Left ventricle myocardium superior (tissue), 1 donor: ENCODE results near the gene HIVEP1. TPM values are rescaled to one million over a fixed set of nuclear protein-coding genes. Genes with fewer than 3 reads are reported as not detected.

ENCODE experiments used
- ATAC-seq: fragments of 200-7000 bp; cut with Tn5 transposase; one replicate; pipeline ENCODE4 v1.9.1; 2020; ENCODE audit warnings: mild to moderate bottlenecking, moderate library complexity
- DNase-seq: peaks from one replicate; pipeline ENCODE4 v3.0.0-alpha.2; 2020
- intact Hi-C: fragments of 100-400 bp; cut with micrococcal nuclease; formaldehyde crosslinking; loops from one replicate; pipeline ENCODE4 v1.11.0; 2022
- total RNA-seq: library from RNA; stranded (reverse); fragmentation: NEBNext Ultra II Directional; extraction: Animal tissue kit (Norgen Biotek cat#: 25700); gene quantifications from one replicate; pipeline ENCODE4 v1.2.1, GENCODE V29; 2021
- donor health status: DM: no; HTN: yes; CAD: no; lungs with severe emphysema.

Gene HIVEP1
- total RNA-seq, 1 donor from 2014 or later: 13.4 TPM

DNA sequence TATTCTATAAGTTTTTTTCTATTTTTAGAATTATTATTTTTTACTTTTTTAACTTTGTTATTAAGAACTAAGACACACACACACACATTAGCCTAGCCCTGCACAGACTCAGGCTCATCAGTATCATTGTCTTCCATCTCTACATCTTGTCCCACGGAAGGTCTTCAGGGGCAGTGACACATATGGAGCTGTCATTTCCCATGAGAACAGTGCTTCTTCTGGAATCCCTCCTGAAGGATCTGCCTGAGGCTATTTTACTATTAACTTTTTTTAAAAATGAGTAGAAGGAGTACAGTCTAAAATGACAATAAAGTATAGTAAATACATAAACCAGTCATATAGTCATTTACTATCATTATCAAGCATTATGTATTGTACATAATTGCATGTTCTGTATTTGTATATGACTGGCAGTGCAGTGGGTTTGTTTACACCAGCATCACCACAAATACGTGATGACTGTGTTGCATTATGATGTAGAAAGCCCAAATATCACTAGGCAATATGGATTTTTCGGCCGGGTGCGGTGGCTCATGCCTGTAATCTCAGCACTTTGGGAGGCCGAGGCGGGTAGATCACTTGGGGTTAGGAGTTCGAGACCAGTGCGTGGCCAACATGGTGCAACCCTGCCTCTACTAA, 57.9 kb downstream of the HIVEP1 start:
- DNase-seq (no peak), ATAC-seq (no peak)
- intact Hi-C loops: no loop called here

DNA sequence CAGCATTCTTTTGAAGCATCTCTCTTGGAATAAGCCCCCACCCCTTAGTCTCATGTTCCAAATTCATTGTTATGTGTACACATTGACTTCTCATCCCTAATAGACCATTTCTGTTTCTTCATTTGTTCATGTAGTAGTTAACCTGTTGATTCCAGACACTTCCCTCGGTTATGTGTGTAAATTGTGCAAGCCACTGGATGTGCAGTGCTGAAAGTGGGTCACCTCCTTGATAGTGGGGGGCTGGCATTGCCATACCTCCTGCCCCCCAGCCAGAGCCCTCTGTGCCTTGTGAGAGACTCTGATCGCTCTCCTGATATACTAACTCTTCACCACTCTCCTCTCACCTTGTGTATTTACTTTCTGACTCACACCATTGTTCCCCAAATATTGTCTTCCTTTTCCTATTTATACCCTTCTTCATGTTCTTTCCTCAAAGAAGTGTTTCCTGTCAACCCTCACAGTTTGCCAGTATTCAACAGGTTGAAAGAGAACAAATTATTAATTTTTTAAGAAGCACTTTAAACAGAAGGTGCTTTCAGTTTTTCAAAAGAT, 59.0 kb downstream of the HIVEP1 start:
- intact Hi-C loops: no loop called here
- no peak for ATAC-seq
- DNase-seq: no peak

DNA sequence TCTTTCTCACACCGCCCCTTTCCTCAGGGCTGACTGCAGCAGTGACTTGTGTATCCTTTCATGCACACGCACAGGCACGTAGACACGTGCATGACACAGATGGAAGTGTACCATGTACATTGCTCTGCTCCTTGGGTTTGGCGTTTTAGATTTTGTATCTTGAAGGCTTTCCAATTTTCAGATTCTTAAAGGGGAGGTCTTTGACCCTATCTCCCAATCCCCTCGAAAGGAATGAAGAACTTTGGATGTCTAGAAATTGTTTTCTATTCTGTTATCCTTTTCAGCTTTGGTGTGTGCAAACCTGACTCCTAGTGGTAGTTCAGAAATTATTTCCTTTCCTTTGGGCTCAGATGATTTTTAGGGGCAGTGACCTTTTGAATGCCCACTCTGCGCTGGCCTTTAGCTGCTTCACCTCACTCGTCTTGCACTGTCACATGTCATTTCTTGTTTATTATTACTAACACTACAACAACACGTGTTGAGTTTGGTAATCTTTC, 63.0 kb downstream of the HIVEP1 start:
- ATAC-seq (no peak), DNase-seq (no peak)
- intact Hi-C loops: no loop called here

DNA sequence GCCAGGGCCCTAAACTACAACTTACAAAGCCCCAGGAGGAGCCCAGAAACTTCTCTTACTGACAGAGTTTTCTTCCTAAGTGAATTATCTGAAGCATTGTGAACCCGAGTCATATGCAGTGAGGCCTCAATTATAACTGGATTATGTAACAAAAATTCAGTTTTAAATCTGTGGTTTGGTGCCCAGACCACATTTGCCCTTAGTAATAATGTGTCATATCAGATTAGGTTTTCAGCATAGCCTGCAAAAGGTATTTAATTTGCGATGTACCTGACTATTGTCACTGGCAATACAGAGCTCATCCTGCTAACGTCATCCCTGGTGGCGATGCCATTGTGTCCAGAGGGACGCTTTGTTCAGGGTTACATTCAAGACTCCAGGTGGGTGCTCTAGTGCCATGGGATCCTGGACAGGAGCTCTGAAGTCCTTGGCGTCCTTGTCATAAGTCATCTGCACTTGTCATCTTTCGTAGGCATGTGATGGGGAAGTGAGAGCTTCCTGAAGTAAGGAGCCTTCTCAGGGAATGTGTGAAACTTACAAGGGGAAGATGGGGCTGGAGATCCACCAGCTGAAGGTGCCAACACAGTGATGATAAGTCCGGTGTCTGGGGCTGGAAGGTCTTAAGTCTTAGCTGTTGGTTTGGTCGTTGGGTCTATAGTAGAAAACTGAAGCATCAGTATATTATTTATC, 65.1 kb downstream of the HIVEP1 start:
- no peak for DNase-seq
- intact Hi-C loops: no loop called here
- ATAC-seq: no peak

DNA sequence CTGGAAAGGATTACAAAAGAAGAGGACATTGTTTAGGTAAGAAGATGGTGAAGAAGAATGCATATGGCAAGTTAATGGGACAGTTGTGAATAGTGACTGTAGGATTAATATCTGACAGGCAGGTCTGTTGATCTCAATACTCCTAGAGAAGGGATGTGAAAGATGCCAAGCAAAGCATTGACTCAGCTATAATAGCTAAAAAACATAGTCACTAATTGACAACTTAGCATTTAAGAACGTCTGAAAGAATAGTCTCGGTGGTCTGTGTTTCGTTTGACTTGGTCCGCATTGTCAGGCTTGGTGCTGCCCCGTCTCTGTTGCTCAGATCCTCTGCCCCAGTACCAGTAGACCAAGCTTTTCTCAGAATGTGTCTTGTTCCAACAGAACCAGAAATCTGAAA, 65.9 kb downstream of the HIVEP1 start:
- intact Hi-C loops: no loop called here
- ATAC-seq: no peak
- no peak for DNase-seq

DNA sequence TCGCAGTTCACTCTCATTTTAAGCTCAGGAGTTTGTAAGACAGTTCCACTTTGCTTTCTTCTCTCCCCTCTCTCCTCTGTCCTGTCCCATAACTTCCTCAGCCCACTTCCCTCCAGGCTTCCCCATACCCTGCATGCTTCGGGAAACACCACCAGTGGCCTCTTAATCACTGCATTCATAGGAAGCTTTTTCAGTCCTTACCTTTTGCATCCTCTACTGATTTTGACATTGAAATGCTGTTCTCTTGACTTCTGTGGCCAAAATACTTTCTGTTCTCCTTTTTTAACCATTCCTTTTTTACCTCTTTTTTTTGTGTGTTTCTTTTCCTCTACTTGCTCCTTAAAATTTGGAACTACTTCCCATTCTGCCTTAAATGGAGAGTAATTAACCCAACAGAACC, 69.7 kb downstream of the HIVEP1 start:
- ATAC-seq (no peak), DNase-seq (no peak)
- intact Hi-C loops: no loop called here

DNA sequence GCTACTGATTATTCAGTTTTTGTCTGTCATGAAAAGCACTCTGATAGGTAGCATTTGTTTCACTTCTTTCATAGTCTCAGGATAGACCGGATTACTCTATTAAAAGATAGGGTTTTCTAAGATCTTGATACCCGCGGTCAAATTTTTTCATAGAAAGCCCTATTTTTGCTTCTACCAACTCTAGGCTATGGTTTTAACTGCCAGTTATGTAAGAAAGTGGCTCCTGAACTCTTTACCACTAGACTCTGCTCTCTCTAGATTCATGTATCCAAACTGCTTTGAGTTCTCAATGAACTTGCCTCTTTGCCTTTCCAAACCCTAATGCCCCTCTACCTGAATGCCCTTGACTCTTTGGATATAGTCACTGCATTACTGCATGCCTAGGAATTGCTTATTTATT, 70.3 kb downstream of the HIVEP1 start:
- ATAC-seq (no peak), DNase-seq (no peak)
- intact Hi-C loops: no loop called here

DNA sequence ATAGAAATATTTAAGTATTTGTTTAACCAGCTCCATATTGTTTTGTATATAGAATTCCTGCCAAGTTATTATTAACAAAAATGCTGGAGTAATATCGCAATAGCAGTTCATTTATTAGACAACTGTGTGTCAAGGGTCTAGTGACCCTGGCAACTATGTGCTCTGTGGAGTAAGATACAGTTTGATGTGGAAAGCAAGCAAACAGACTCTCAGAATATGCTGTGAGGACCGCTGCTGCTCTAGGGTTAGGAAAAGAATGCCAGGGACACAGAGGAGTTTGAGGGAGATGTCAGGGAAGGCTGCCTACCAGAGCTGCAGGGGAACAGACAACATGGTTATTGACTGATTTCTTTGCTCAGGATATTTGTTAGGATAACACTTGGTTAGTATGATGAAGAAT, 71.2 kb downstream of the HIVEP1 start:
- intact Hi-C loops: no loop called here
- ATAC-seq: no peak
- DNase-seq: no peak

DNA sequence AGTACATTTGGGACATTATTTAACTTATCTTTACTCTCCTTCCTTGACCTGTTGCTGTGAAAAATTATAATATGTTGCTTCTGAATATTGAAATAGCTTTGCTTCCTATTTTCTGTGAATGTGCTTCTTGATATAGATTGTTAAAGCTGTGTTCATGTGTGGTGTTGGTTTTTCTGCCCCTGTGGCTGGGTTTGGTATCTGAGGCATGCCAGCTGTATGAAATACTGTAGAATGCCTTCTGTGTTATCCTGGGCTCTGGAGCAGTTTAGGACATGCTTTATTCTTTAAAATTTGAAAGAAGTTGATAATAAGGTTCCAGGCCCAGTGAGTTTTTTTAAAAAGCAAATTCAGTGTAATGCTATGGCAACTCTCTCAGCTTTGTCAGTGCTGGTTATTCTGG, 71.7 kb downstream of the HIVEP1 start:
- intact Hi-C loops: no loop called here
- no peak for DNase-seq

DNA sequence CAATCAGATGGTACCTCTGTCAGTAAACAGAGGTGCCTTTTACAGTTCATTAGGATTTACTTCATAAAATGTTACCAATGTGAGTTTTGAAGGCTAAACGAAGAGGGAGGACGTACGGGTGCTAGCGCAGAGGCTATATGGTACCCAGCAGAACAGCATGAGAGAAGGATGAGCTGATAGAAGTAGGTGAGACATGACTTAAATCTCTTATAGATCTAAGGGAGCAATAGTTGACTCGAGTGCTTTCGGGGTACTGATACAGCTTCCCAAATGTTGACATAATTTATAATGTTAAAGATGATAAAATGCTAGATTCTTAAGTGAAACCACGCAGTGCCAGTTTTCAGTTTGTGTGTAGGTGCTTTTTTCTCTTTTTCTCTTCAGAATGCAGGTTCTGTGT, 72.6 kb downstream of the HIVEP1 start:
- intact Hi-C loops: no loop called here

More for the DNA sequence above, 71.7 kb downstream of the HIVEP1 start:
- no peak for ATAC-seq

DNA sequence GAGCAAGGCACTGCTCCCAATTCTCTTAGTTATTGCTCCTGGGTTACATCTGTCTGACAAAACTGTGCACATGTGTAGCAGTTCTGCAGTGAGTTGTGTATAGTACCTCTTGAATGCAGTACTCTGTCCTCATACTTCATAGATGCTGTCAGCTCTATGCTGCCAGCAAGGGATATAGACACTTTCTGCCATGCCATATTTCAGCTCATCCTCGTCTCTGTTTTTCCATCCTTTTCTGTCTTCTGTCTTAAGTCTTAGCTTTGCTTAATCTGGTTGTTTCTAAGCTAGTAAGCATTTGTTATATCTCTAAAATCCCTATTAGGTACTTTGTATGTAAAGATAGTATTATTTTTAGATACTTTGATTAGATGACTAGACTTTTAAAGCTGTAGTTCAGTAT, 76.4 kb downstream of the HIVEP1 start:
- no peak for DNase-seq
- intact Hi-C loops: no loop called here

More for the DNA sequence above, 72.6 kb downstream of the HIVEP1 start:
- DNase-seq (no peak), ATAC-seq (no peak)

DNA sequence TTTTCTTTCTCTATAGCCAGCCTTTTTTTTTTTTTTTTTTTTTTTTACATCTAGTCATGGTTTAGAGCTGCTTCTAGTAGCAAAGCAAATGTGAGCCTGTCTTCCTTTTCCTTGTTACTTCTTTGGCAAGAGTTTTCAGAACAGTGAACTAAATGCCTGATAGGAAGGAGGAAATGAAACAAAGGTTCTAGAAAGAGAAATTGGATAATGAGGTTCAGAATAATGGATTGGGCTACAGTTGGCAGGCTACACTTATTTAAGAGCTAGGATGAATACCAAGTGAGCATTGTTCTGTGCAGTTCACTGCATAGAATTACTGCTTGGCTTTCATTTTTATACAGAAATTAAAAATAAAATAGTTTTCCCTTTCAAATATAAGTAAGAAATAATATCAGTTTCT, 78.6 kb downstream of the HIVEP1 start:
- intact Hi-C loops: no loop called here
- DNase-seq: no peak
- no peak for ATAC-seq

More for the DNA sequence above, 76.4 kb downstream of the HIVEP1 start:
- ATAC-seq: no peak

DNA sequence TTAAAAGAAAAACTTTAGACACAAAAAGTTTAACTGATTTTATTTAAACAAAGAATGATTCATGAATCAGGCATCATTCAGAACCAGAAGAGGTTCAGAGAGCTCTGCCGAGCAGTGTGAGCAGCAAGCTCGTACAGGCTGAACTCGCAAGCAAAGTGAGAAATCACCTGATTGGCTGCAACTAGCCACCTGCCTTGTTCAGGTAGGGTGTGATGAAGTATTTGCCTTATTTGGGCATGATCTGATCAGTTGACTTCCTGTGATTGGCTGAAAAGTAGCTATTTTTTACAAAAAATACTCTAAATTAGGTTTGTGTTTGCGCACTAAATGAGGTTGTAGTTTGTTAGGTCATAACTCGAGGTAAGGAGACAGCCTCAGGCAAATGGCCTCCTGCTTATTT, 80.7 kb downstream of the HIVEP1 start:
- DNase-seq (no peak), ATAC-seq (no peak)
- intact Hi-C loops: no loop called here

DNA sequence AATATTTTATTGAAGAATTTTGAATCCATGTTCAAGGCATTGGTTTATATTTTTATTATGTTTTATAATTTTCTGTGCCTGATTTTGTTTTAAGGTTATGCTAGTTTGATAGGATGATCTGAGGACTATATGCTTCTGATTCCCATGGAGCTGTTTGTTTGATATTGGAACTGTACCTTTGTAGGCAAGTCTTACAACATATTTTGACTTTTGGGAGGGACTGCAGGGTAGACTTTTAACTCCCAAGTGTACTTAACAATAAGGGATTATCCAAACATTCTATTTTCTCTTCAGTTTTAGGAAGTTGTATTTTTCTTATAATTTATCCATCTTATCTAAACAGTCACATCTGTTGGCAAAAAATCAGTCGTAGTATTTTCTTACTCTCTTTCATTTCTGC, 82.6 kb downstream of the HIVEP1 start:
- intact Hi-C loops: no loop called here
- no peak for DNase-seq
- no peak for ATAC-seq

DNA sequence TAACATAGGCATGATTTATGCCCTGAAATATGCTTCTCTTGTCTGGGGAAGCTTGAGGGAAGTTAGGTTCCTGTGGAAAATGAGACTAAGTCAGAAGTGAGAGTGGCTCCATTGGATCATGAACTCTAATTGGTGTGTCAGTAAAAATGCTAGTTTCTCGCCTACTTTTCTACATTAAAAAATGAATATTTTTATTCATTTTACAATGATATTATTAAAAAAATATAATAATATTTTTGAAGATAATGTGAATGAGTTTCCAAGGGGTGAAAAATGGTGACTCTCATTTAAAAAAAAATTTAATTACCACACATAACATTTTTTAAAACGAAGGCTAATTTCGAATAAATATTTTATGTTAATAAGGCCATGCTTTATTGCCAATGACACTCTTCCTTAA, 84.2 kb downstream of the HIVEP1 start:
- ATAC-seq: no peak
- intact Hi-C loops: no loop called here
- no peak for DNase-seq

DNA sequence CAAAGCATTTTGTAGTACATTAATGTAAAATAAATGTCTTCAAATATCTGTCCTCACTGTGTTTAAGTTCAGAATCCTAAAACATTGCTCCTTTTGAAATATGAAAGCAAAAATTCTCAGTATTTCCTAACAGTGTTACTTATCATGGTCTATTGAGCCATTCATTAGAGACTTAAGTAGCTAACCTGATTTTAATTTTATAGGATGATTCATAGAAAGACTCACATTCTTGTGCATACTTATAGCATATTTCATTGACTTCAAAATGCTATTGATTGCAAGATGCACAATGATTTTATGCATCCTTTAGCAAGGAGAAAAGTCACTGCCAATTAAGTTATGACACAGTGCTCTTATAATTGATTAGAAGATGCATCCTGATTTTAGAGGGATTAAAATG, 85.7 kb downstream of the HIVEP1 start:
- intact Hi-C loops: no loop called here
- ATAC-seq (no peak), DNase-seq (no peak)

DNA sequence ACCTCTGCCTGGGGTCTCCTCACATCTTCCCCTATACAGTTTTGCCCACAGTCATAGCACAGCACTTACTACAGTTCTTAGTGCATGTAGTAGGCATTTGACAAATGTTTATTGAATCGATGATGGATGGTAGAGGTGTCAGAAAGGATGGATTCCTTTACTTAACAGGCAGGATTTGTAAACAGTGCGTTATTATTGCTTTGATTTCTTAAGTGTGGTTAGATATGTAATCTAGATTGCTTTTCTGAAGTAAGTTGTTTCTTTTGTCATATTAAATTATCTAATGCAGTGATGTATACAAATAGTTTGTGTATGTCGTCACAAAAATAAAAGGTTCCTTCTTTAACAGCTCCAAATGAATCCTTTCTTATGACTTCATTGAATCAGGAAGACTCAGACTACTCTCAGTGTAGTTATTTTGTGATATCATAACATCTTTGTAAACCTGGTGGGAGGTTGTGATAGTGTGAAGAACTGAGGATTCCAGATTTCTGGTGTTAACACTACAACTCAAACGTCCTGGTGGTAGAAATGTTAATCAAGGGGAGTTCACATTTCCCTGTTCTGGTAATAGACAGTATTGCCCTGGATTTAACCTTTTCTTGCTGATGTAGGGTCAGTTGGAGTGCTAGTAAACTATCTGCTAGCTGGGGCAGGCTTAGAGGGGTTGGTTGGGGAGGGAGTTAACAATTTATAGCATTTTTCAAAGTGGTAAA, 87.7 kb downstream of the HIVEP1 start:
- intact Hi-C loops: no loop called here
- DNase-seq: no peak
- no peak for ATAC-seq

DNA sequence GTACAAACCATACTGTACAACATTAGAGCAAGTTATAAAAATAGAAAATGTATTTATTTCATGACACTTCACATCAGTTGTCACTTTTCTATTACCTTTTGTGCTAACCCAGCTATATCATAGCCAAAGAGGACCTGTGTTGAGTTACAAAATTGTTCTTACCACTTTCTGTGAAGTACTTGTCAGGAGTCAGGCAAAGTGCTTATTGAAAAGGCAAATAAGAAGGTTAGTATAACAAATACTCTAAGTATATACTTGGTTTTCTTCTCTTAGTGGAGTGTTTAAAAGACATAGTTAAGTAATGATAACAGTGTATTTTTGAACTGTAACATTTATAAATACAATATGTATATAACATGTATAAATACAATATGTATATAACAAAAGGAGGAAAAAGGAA, 88.9 kb downstream of the HIVEP1 start:
- ATAC-seq (no peak), DNase-seq (no peak)
- intact Hi-C loops: no loop called here

DNA sequence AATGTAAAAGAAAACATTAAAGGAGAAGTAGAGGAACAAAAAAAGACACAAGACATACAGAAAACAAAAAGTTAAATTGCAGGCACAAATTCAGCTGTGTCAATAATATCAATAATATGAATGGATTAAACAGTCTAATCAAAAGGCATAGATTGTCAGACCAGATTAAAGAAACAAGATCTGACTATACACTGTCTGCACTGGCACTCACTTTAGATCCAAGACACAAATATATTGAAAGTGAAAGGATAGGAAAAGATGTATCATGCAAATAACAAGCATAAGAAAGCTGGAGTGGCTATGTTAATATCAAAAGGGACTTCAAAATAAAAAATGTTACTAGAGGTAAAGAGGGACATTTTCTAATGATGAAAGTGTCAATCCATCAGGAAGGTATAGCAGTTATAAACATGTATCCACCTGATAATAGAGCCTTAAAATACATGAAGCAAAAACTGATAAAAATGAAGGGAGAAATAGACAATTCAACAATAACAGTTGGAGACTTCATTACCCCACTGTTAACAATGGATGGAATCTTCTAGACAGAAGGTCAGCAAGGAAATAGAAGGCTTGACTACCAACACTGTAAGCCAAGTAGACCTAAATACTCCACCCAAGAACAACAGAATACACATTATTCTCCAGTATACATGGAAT, 89.7 kb downstream of the HIVEP1 start:
- no peak for DNase-seq
- no peak for ATAC-seq
- intact Hi-C loops: no loop called here

DNA sequence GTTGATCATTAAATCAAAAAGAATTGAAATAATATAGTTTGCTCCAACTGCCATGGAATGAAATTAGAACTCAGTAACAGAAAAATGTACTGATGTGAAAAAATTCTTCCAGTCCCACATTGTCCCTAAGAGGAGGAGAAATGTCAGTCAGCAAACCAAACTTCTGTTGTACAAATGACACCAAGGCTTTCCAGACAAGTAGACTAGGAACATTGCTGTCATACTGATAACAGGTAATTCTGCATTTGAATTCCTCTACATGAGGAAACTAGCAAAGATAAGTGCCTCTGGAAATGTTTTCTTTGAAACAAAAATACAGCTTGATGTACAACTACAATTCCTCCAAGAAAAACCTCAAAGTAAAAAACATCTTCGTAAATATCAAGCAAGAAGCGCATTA, 90.2 kb downstream of the HIVEP1 start:
- peak; percentile 42 for ATAC-seq
- intact Hi-C loops: no loop called here
- DNase-seq: no peak
